Ovary (tissue), 3 donors: ENCODE results near the gene ALG14.

Experiments used
- EP300 ChIP-seq: sonication (generic); formaldehyde crosslinking; IDR thresholded peaks from one replicate; pipeline ENCODE4 v1.6.1; 2017; ENCODE audit warnings: antibody characterized with exemption
- POLR2A ChIP-seq: fragments of 450-650 bp; IDR thresholded peaks from one replicate; pipeline ENCODE4 v1.6.1; 2017; ENCODE audit warnings: antibody characterized with exemption, mild to moderate bottlenecking, moderate library complexity
- TF ChIP-seq, protein P1 (sequence below), 3 donors: fragments of 450-650 bp in 2 of 3; fragments of 200-600 bp in 1 of 3; IDR thresholded peaks; one replicate each; pipeline versions ENCODE4 v1.5.1 to v1.8.0; 2016 to 2022; ENCODE audit warnings: antibody characterized with exemption in 3 of 3, mild to moderate bottlenecking in 1 of 3
- donor health status: DM: no; HTN: no; CAD: no.

DNA sequence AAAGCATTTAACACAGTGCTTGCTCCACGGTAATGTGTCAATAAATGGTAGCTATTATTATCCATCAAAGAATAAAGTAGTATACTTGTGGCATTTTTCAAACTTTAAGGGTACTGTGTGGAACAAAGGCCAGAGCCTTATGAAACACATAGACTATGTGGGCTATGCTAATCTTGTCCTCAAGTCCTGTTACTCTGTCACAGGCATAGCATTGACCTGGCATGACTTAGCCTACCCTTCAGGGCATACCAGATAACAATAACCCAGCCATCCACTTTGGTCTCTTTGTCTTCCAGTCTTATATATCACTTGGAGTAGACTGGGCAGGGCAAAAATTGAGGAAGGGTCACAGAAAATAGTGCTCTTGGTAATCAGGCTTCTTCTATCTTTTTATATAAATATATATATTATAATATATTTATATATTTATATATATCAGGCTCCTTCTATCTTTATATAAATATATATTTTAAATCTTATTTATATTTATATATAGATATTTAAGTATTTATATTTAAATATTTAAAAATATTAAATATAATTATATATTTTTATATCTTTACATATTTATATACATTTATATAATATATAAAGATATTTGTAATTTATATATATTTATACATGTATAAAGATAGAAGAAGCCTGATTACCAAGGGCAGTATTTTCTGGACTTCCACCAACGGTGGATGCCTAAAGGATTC lies 79.7 kb downstream of the ALG14 start:
- TF ChIP-seq, protein P1, sequence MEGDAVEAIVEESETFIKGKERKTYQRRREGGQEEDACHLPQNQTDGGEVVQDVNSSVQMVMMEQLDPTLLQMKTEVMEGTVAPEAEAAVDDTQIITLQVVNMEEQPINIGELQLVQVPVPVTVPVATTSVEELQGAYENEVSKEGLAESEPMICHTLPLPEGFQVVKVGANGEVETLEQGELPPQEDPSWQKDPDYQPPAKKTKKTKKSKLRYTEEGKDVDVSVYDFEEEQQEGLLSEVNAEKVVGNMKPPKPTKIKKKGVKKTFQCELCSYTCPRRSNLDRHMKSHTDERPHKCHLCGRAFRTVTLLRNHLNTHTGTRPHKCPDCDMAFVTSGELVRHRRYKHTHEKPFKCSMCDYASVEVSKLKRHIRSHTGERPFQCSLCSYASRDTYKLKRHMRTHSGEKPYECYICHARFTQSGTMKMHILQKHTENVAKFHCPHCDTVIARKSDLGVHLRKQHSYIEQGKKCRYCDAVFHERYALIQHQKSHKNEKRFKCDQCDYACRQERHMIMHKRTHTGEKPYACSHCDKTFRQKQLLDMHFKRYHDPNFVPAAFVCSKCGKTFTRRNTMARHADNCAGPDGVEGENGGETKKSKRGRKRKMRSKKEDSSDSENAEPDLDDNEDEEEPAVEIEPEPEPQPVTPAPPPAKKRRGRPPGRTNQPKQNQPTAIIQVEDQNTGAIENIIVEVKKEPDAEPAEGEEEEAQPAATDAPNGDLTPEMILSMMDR (IDR thresholded peaks at IDR 0.05): no peak
- TF ChIP-seq POLR2A: no peak
- TF ChIP-seq EP300: no peak
